ENCODE data around the gene HKDC1. TPM values are rescaled to one million over a fixed set of nuclear protein-coding genes. Genes with fewer than 3 reads are reported as not detected.

Gene HKDC1
- polyA plus RNA-seq, 3 donors, result 15.4 to 16.9 (median 16.7) TPM

Other genes with a start within 250 kb of the HKDC1 start
- gene KIFBP, start 231.5 kb upstream of the HKDC1 start, polyA plus RNA-seq (ENCODE audit: insufficient read length in 3 of 3), result 10 to 100 TPM; 36.1 to 38.3 (median 37.9) TPM
- gene SRGN, start 132.2 kb upstream of the HKDC1 start, polyA plus RNA-seq (ENCODE audit: insufficient read length in 3 of 3), result 10 to 100 TPM; 14.2 to 19.5 (median 16.3) TPM
- 10 to 100 TPM; 85.5 to 95.3 (median 89.2) TPM for gene VPS26A, start 96.2 kb upstream of the HKDC1 start, polyA plus RNA-seq (ENCODE audit: insufficient read length in 3 of 3)
- 10 to 100 TPM; 38.8 to 48.7 (median 39.4) TPM for gene SUPV3L1, start 40.1 kb upstream of the HKDC1 start, polyA plus RNA-seq (ENCODE audit: insufficient read length in 3 of 3)
- gene HK1, start 58.2 kb downstream of the HKDC1 start, polyA plus RNA-seq (ENCODE audit: insufficient read length in 3 of 3), result 10 to 100 TPM; 52.4 to 60.9 (median 54.3) TPM
- gene TACR2, start 196.6 kb downstream of the HKDC1 start, polyA plus RNA-seq (ENCODE audit: insufficient read length in 3 of 3), result under 1 TPM; 0.10 to 0.28 (median 0.24) TPM
- gene TSPAN15, start 231.1 kb downstream of the HKDC1 start, polyA plus RNA-seq (ENCODE audit: insufficient read length in 3 of 3), result 10 to 100 TPM; 56.1 to 82.3 (median 67.5) TPM

All from right renal cortex interstitium (tissue), 3 donors.